Stimulated activated CD4-positive, alpha-beta T cell treated with anti-CD3 and anti-CD28 coated beads, TNF-alpha, amount 100 ng/mL, for 48 hours (primary cell): ENCODE results near the gene CFDP1.

Experiments used
- DNase-seq, 3 donors: peaks; one replicate each; pipeline ENCODE4 v3.0.0-alpha.2; 2020; ENCODE audit warnings: low read depth in 3 of 3

Gene CFDP1

GRCh38 chr16:75372236-75372856 is 61.0 kb downstream of the CFDP1 start:
- no peak for DNase-seq

- DNase-seq = no peak
These were observed 62.1 kb downstream of the CFDP1 start for GRCh38 chr16:75371171-75371570.

- no peak for DNase-seq
These were observed 69.0 kb downstream of the CFDP1 start for GRCh38 chr16:75364286-75364791.

GRCh38 chr16:75362846-75363245 is 70.5 kb downstream of the CFDP1 start:
- no peak for DNase-seq

GRCh38 chr16:75361936-75362335 is 71.4 kb downstream of the CFDP1 start:
- DNase-seq = no peak

- no peak for DNase-seq
These were observed 79.1 kb downstream of the CFDP1 start for GRCh38 chr16:75354170-75354569.

- no peak for DNase-seq
These were observed 82.1 kb downstream of the CFDP1 start for GRCh38 chr16:75351183-75351582.

- no peak for DNase-seq
These were observed 87.6 kb downstream of the CFDP1 start for GRCh38 chr16:75345711-75346110.

GRCh38 chr16:75343941-75344340 is 89.4 kb downstream of the CFDP1 start:
- DNase-seq = no peak

- DNase-seq = no peak
These were observed 90.0 kb downstream of the CFDP1 start for GRCh38 chr16:75343286-75343685.

GRCh38 chr16:75342308-75342811 is 90.9 kb downstream of the CFDP1 start:
- DNase-seq = no peak

- no peak for DNase-seq
These were observed 91.6 kb downstream of the CFDP1 start for GRCh38 chr16:75341564-75342307.

GRCh38 chr16:75340741-75341491 is 92.4 kb downstream of the CFDP1 start:
- no peak for DNase-seq

- DNase-seq = no peak
These were observed 95.9 kb downstream of the CFDP1 start for GRCh38 chr16:75337430-75337829.

- no peak for DNase-seq
These were observed 96.8 kb downstream of the CFDP1 start for GRCh38 chr16:75336521-75336920.

- no peak for DNase-seq
These were observed 99.6 kb downstream of the CFDP1 start for GRCh38 chr16:75333721-75334163.

GRCh38 chr16:75329943-75330342 is 103.4 kb downstream of the CFDP1 start:
- no peak for DNase-seq

- DNase-seq = no peak
These were observed 107.0 kb downstream of the CFDP1 start for GRCh38 chr16:75326333-75326732.

- no peak for DNase-seq
These were observed 109.4 kb downstream of the CFDP1 start for GRCh38 chr16:75323933-75324332.

GRCh38 chr16:75323198-75323597 is 110.1 kb downstream of the CFDP1 start:
- no peak for DNase-seq

GRCh38 chr16:75322740-75323139 is 110.6 kb downstream of the CFDP1 start:
- DNase-seq = no peak

GRCh38 chr16:75320435-75320834 is 112.9 kb downstream of the CFDP1 start:
- DNase-seq = no peak
